Measurements from ENCODE around the gene PIGN. TPM values are rescaled to one million over a fixed set of nuclear protein-coding genes. Genes with fewer than 3 reads are reported as not detected.
A peak's percentile ranks its signal among the peaks of the same experiment; 100 is the strongest.

Gene PIGN
- polyA plus RNA-seq, 1 experiment: 33.7 TPM

GRCh38 chr18:62026586-62026985 is 160.3 kb downstream of the PIGN start:
- no peak for DNase-seq (ENCODE audit: low read depth, low spot score)

DNA sequence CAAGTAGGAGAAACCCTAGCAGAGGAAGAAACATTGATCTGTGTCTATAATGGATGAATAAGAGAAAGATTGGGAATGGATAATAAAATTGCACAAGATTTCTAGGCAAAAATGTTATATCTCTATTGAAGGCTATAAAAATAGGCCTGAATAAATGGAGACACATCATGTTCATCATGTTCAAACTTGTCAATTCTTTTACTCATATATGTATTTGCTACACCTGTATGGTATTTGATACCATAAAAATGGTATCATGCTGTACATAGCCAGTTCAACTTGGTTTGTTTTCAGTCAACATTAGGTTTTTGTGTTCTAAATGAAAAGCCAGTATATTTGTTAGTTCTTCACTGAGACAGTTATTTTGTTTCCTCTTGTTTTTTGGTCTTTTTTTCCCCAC is 161.9 kb downstream of the PIGN start:
- CTCF ChIA-PET: no interaction called here
- peaks cover 4% of the 10 kb centered on the region; the same call in 1 of the 2 replicates for H3K9me3 ChIP-seq (ENCODE audit: control insufficient read depth, insufficient read depth, low read length)
- POLR2A ChIA-PET: no interaction called here
- TF ChIP-seq, protein P1, sequence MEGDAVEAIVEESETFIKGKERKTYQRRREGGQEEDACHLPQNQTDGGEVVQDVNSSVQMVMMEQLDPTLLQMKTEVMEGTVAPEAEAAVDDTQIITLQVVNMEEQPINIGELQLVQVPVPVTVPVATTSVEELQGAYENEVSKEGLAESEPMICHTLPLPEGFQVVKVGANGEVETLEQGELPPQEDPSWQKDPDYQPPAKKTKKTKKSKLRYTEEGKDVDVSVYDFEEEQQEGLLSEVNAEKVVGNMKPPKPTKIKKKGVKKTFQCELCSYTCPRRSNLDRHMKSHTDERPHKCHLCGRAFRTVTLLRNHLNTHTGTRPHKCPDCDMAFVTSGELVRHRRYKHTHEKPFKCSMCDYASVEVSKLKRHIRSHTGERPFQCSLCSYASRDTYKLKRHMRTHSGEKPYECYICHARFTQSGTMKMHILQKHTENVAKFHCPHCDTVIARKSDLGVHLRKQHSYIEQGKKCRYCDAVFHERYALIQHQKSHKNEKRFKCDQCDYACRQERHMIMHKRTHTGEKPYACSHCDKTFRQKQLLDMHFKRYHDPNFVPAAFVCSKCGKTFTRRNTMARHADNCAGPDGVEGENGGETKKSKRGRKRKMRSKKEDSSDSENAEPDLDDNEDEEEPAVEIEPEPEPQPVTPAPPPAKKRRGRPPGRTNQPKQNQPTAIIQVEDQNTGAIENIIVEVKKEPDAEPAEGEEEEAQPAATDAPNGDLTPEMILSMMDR (IDR thresholded peaks at IDR 0.05; ENCODE audit: low read depth, low read length): no peak
- no peak for DNase-seq (ENCODE audit: low read depth, low spot score)
- no peak overlapping the region for H3K27ac ChIP-seq (ENCODE audit: low read depth, low read length)
- no peak overlapping the region for H3K4me3 ChIP-seq (ENCODE audit: low read depth, low read length)
- no peaks in the 10 kb centered on the region for H3K27me3 ChIP-seq (ENCODE audit: control insufficient read depth, insufficient read depth, low read length)

More at GRCh38 chr18:62026586-62026985, 160.3 kb downstream of the PIGN start:
- no peak overlapping the region for H3K27ac ChIP-seq (ENCODE audit: low read depth, low read length)
- H3K4me3 ChIP-seq (ENCODE audit: low read depth, low read length): no peak overlapping the region
- ChIA-PET POLR2A (no interaction called here), CTCF (no interaction called here)
- TF ChIP-seq, protein P1 (IDR thresholded peaks at IDR 0.05; ENCODE audit: low read depth, low read length): no peak
- H3K27me3 ChIP-seq (ENCODE audit: control insufficient read depth, insufficient read depth, low read length): no peaks in the 10 kb centered on the region
- H3K9me3 ChIP-seq (ENCODE audit: control insufficient read depth, insufficient read depth, low read length): peaks cover under 1% of the 10 kb centered on the region; the same call in 1 of the 2 replicates

DNA sequence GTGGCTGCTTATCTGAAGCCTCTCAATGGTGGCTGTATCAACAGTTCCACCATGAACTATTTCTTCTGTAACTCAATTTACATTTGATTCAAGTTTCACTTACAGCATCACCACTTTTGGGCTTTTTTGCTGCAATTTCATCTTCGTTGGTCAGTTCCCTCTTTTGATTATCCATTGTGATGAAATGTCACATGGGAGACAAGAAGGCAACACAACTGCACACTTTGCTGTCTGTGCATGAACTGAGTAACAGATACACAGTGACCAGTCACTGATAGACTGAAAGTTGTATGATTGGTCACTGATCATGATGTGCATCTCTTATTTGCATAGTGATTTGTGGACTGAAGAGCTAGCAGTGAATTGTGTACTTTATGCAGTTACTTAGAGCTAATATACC is 163.3 kb downstream of the PIGN start:
- DNase-seq (ENCODE audit: low read depth, low spot score): no peak
- no peaks in the 10 kb centered on the region for H3K27me3 ChIP-seq (ENCODE audit: control insufficient read depth, insufficient read depth, low read length)
- H3K4me3 ChIP-seq (ENCODE audit: low read depth, low read length): no peak overlapping the region
- H3K27ac ChIP-seq (ENCODE audit: low read depth, low read length): no peak overlapping the region
- TF ChIP-seq, protein P1 (IDR thresholded peaks at IDR 0.05; ENCODE audit: low read depth, low read length): no peak
- H3K9me3 ChIP-seq (ENCODE audit: control insufficient read depth, insufficient read depth, low read length): peaks cover 4% of the 10 kb centered on the region; the same call in 1 of the 2 replicates
- ChIA-PET CTCF (no interaction called here), POLR2A (no interaction called here)

GRCh38 chr18:62018759-62019041 is 168.2 kb downstream of the PIGN start:
- POLR2A ChIA-PET: interaction anchor here (0.9 to 1.1 kb wide), 2 partner anchors 20 to 28 kb away, joined by 3 to 7 read pairs; no protein-coding TSS in a partner anchor
- DNase-seq (ENCODE audit: low read depth, low spot score): no peak

DNA sequence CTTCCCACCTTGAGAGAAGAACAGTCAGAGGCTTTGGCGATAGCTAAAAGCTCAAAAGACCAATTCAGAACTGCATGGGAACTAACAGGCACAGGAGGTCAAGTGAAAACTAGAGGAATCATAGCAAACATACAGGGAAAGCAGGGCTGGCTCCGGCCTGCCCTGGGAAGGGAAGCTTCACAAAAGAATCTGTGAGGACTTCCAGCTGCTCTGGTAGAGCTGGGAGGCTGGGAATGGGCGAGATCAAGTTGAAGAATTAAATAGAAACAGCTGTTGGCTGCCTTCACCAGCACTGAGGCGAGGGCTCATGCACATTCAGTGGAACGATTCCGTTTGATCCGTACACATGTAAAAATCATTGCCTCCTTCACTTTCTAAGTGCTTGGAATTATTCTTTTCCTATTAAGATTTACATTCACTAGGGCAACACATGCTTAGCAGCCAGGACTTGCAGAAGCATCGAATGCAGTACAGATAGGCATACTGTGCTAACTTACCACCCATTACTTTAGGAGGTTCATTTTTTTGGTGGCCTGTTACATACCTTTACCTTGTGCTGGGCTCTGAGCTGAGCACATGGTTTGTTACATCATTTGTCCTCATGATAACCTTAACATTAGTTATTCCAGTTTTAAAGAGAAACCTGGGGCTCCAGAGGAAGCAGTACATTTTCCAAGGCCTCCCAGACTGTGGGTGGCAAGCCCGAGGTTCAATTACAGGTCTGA is 168.7 kb downstream of the PIGN start:
- Histone ChIP-seq H3K9me3 (ENCODE audit: control insufficient read depth, insufficient read depth, low read length) (peaks cover 4% of the 10 kb centered on the region; the same call in 1 of the 2 replicates), H3K27ac (ENCODE audit: low read depth, low read length) (peak overlapping the region; percentile 85), H3K27me3 (ENCODE audit: control insufficient read depth, insufficient read depth, low read length) (no peaks in the 10 kb centered on the region), H3K4me3 (ENCODE audit: low read depth, low read length) (no peak overlapping the region)
- POLR2A ChIA-PET: interaction anchor here (0.9 to 1.1 kb wide), 2 partner anchors 19 to 27 kb away, joined by 3 to 7 read pairs; no protein-coding TSS in a partner anchor
- peak; percentile 94 for DNase-seq (ENCODE audit: low read depth, low spot score)
- TF ChIP-seq, protein P1 (IDR thresholded peaks at IDR 0.05; ENCODE audit: low read depth, low read length): no peak
- CTCF ChIA-PET: interaction anchor here (0.6 to 1.8 kb wide), 5 partner anchors 20 to 437 kb away, joined by 3 to 4 read pairs (median 4); no protein-coding TSS in a partner anchor

More at GRCh38 chr18:62018759-62019041, 168.2 kb downstream of the PIGN start:
- Histone ChIP-seq H3K27me3 (ENCODE audit: control insufficient read depth, insufficient read depth, low read length) (no peaks in the 10 kb centered on the region), H3K4me3 (ENCODE audit: low read depth, low read length) (no peak overlapping the region), H3K27ac (ENCODE audit: low read depth, low read length) (peak overlapping the region; percentile 85), H3K9me3 (ENCODE audit: control insufficient read depth, insufficient read depth, low read length) (peaks cover 4% of the 10 kb centered on the region; the same call in 1 of the 2 replicates)
- TF ChIP-seq, protein P1 (IDR thresholded peaks at IDR 0.05; ENCODE audit: low read depth, low read length): no peak
- CTCF ChIA-PET: interaction anchor here (0.6 to 1.8 kb wide), 4 partner anchors 20 to 437 kb away, joined by 3 to 4 read pairs (median 4); no protein-coding TSS in a partner anchor

All from AG04450 (cell line).